H9 (cell line): ENCODE measurements around the gene GBP5. TPM values are rescaled to one million over a fixed set of nuclear protein-coding genes. Genes with fewer than 3 reads are reported as not detected.

Experiments used
- DNase-seq: peaks from one replicate; pipeline ENCODE4 v3.0.0-alpha.2; 2017
- H2AFZ ChIP-seq: one replicate; pipeline ENCODE4 v1.6.1; 2013; ENCODE audit warnings: mild to moderate bottlenecking, low read length, control low read depth, moderate library complexity
- H2AK5ac ChIP-seq: 2 replicates; pipeline ENCODE4 v1.6.1; 2013; ENCODE audit warnings: low read length, control low read depth, mixed read lengths; ENCODE audit not compliant: insufficient read length
- H2BK120ac ChIP-seq: one replicate; pipeline ENCODE4 v1.6.1; 2013; ENCODE audit warnings: low read depth, mild to moderate bottlenecking, low read length, control low read depth, inconsistent platforms; ENCODE audit not compliant: poor library complexity, severe bottlenecking
- H2BK12ac ChIP-seq: 2 replicates; pipeline ENCODE4 v1.6.1; 2013; ENCODE audit warnings: low read length, control low read depth, mixed read lengths, low read depth; ENCODE audit not compliant: insufficient read length
- H2BK15ac ChIP-seq: 2 replicates; pipeline ENCODE4 v1.6.1; 2013; ENCODE audit warnings: low read depth, low read length, control low read depth
- H2BK20ac ChIP-seq: one replicate; pipeline ENCODE4 v1.6.1; 2013; ENCODE audit warnings: low read depth, mild to moderate bottlenecking, low read length, control low read depth, inconsistent platforms; ENCODE audit not compliant: poor library complexity, severe bottlenecking
- H2BK5ac ChIP-seq: 2 replicates; pipeline ENCODE4 v1.6.1; 2013; ENCODE audit warnings: low read length, control low read depth, mixed read lengths; ENCODE audit not compliant: insufficient read length
- H3K14ac ChIP-seq: 2 replicates; pipeline ENCODE4 v1.6.1; 2013; ENCODE audit warnings: low read length, control low read depth; ENCODE audit not compliant: insufficient read depth
- H3K18ac ChIP-seq: 2 replicates; pipeline ENCODE4 v1.6.1; 2013; ENCODE audit warnings: low read depth, mild to moderate bottlenecking, mixed read lengths, low read length, control low read depth; ENCODE audit not compliant: insufficient read length
- H3K23ac ChIP-seq: 2 replicates; pipeline ENCODE4 v1.6.1; 2013; ENCODE audit warnings: low read length, control low read depth, mixed read lengths, low read depth; ENCODE audit not compliant: insufficient read length
- H3K23me2 ChIP-seq: 2 replicates; pipeline ENCODE4 v1.6.1; 2013; ENCODE audit warnings: low read depth, mild to moderate bottlenecking, mixed read lengths, low read length, control low read depth; ENCODE audit not compliant: insufficient read length, poor library complexity, severe bottlenecking
- H3K27ac ChIP-seq: 2 replicates; pipeline ENCODE4 v1.5.1; 2013; ENCODE audit warnings: low read length, control low read depth, mixed read lengths, low read depth; ENCODE audit not compliant: insufficient read length
- H3K27me3 ChIP-seq: 2 replicates; pipeline ENCODE4 v1.6.1; 2013; ENCODE audit warnings: low read length, control low read depth, inconsistent platforms; ENCODE audit not compliant: insufficient read depth
- H3K4ac ChIP-seq: 2 replicates; pipeline ENCODE4 v1.6.1; 2013; ENCODE audit warnings: low read depth, mild to moderate bottlenecking, control low read depth, inconsistent platforms, low read length, moderate library complexity
- H3K4me1 ChIP-seq: 2 replicates; pipeline ENCODE4 v1.6.1; 2013; ENCODE audit warnings: low read length, control low read depth, inconsistent platforms; ENCODE audit not compliant: insufficient read depth
- H3K4me2 ChIP-seq: 2 replicates; pipeline ENCODE4 v1.6.1; 2013; ENCODE audit warnings: low read length, control low read depth, mixed read lengths; ENCODE audit not compliant: insufficient read length, insufficient read depth
- H3K56ac ChIP-seq: 2 replicates; pipeline ENCODE4 v1.6.1; 2013; ENCODE audit warnings: low read depth, mild to moderate bottlenecking, mixed read lengths, low read length, control low read depth; ENCODE audit not compliant: insufficient read length
- H3K79me1 ChIP-seq: 2 replicates; pipeline ENCODE4 v1.6.1; 2013; ENCODE audit warnings: low read depth, mild to moderate bottlenecking, moderate library complexity, low read length, control low read depth, inconsistent platforms; ENCODE audit not compliant: insufficient read depth, poor library complexity, severe bottlenecking
- H3K79me2 ChIP-seq: 2 replicates; pipeline ENCODE4 v1.6.1; 2013; ENCODE audit warnings: low read length, control low read depth, inconsistent platforms; ENCODE audit not compliant: insufficient read depth
- H3K9ac ChIP-seq: 2 replicates; pipeline ENCODE4 v1.6.1; 2013; ENCODE audit warnings: low read length, control low read depth, mixed read lengths; ENCODE audit not compliant: insufficient read length; ENCODE audit errors: extremely low read depth
- H3K9me3 ChIP-seq: one replicate; pipeline ENCODE4 v1.6.1; 2013; ENCODE audit warnings: low read depth, low read length, inconsistent platforms; ENCODE audit not compliant: control insufficient read depth
- H3T11ph ChIP-seq: one replicate; pipeline ENCODE4 v1.6.1; 2013; ENCODE audit warnings: mild to moderate bottlenecking, low read length, control low read depth, inconsistent platforms
- H4K20me1 ChIP-seq: one replicate; pipeline ENCODE4 v1.6.1; 2013; ENCODE audit not compliant: control insufficient read depth, insufficient read length, insufficient read depth
- H4K5ac ChIP-seq: 2 replicates; pipeline ENCODE4 v1.6.1; 2013; ENCODE audit warnings: low read depth, mild to moderate bottlenecking, mixed read lengths, low read length, control low read depth; ENCODE audit not compliant: insufficient read length
- H4K8ac ChIP-seq: replicated peaks from 2 replicates; pipeline ENCODE4 v1.6.1; 2013; ENCODE audit warnings: low read length, control low read depth, mixed read lengths, low read depth; ENCODE audit not compliant: insufficient read length
- H4K91ac ChIP-seq: 2 replicates; pipeline ENCODE4 v1.6.1; 2013; ENCODE audit warnings: low read depth, mild to moderate bottlenecking, moderate library complexity, mixed read lengths, low read length, control low read depth; ENCODE audit not compliant: insufficient read length
- H3K27ac Mint-ChIP-seq, 3 experiments: 2 replicates in 2 of 3; 3 replicates in 1 of 3; pipeline ENCODE4 v1.8.0; 2020 to 2021; ENCODE audit warnings: mixed read lengths in 3 of 3, mild to moderate bottlenecking in 1 of 3, moderate library complexity in 1 of 3
- H3K27me3 Mint-ChIP-seq: 2 replicates; pipeline ENCODE4 v1.8.0; 2021; ENCODE audit warnings: low read depth, mild to moderate bottlenecking, moderate library complexity, mixed read lengths
- H3K36me3 Mint-ChIP-seq, 3 experiments: 2 replicates in 2 of 3; 3 replicates in 1 of 3; pipeline ENCODE4 v1.8.0; 2020 to 2021; ENCODE audit warnings: low read depth in 3 of 3, mixed read lengths in 3 of 3; ENCODE audit not compliant: insufficient read depth in 1 of 3
- H3K4me1 Mint-ChIP-seq, 2 experiments: 2 replicates each; pipeline ENCODE4 v1.8.0; 2020; ENCODE audit warnings: mixed read lengths in 2 of 2
- H3K4me3 Mint-ChIP-seq, 2 experiments: 2 replicates in 1 of 2; 3 replicates in 1 of 2; pipeline ENCODE4 v1.8.0; 2020 to 2021; ENCODE audit warnings: mild to moderate bottlenecking in 2 of 2, mixed read lengths in 2 of 2, moderate library complexity in 1 of 2
- H3K9me3 Mint-ChIP-seq, 2 experiments: 2 replicates in 1 of 2; 3 replicates in 1 of 2; pipeline ENCODE4 v1.8.0; 2020; ENCODE audit warnings: mild to moderate bottlenecking in 2 of 2, mixed read lengths in 2 of 2, moderate library complexity in 1 of 2
- CTCF ChIP-seq: fragments of 200-600 bp; sonication (generic); conservative IDR thresholded peaks from 3 replicates; pipeline ENCODE4 v1.8.0; 2021; ENCODE audit warnings: antibody characterized with exemption, mild to moderate bottlenecking
- WGBS: extraction: QIAGEN DNeasy Blood & Tissue Kit; methylation state at CpG from one replicate; pipeline ENCODE4 v1.1.7; 2013; ENCODE audit warnings: missing lambda C conversion rate, low lambda C conversion rate, mixed read lengths; ENCODE audit not compliant: insufficient read length; ENCODE audit errors: extremely low coverage; 5-methylcytosine and 5-hydroxymethylcytosine counted together
- total RNA-seq: library from RNA; stranded (reverse); gene quantifications from 2 replicates; pipeline ENCODE4 v1.2.1, GENCODE V29; 2021

GBP5 gene
- total RNA-seq, 1 experiment from 2014 or later = not detected

GRCh38 chr1:89260042-89260441, 12.6 kb downstream of the GBP5 start:
- Histone ChIP-seq H3K9ac (no peak overlapping the region), H3K27ac (no peak overlapping the region)
- no peaks in the 10 kb centered on the region for H3K27me3 Mint-ChIP-seq

More at GRCh38 chr1:89260042-89260441, 12.6 kb downstream of the GBP5 start:
- no peak overlapping the region for H2BK120ac ChIP-seq
- no peak overlapping the region for H4K5ac ChIP-seq
- no peak overlapping the region for H2AFZ ChIP-seq
- Mint-ChIP-seq H3K27ac (no peak overlapping the region), H3K4me1 (peaks cover 16 to 20% of the 10 kb centered on the region in 2 experiments), H3K36me3 (no peaks in the 10 kb centered on the region), H3K4me3 (no peak overlapping the region), H3K9me3 (no peaks in the 10 kb centered on the region)
- H4K91ac ChIP-seq = no peak overlapping the region
- no peak overlapping the region for H2BK5ac ChIP-seq
- no peak overlapping the region for H3T11ph ChIP-seq
- no peak overlapping the region for H3K18ac ChIP-seq
- no peaks in the 10 kb centered on the region for H3K79me2 ChIP-seq
- no peak overlapping the region for H3K56ac ChIP-seq
- H3K23ac ChIP-seq = no peak overlapping the region
- H3K23me2 ChIP-seq = no peaks in the 10 kb centered on the region
- H4K20me1 ChIP-seq = no peaks in the 10 kb centered on the region
- H3K14ac ChIP-seq = no peak overlapping the region
- peaks cover 4% of the 10 kb centered on the region; the same call in 1 of the 2 replicates for H3K4me1 ChIP-seq
- H2BK12ac ChIP-seq = no peak overlapping the region
- H2BK20ac ChIP-seq = no peak overlapping the region
- WGBS = no CpG with 5 or more reads among the region's 4 CpGs
- H3K4ac ChIP-seq = no peak overlapping the region
- no peaks in the 10 kb centered on the region for H3K27me3 ChIP-seq
- H3K79me1 ChIP-seq = no peaks in the 10 kb centered on the region
- peak; percentile 29 for DNase-seq
- no peak overlapping the region for H3K4me2 ChIP-seq
- no peak overlapping the region for H2BK15ac ChIP-seq
- no peaks in the 10 kb centered on the region for H3K9me3 ChIP-seq
- H2AK5ac ChIP-seq = no peak overlapping the region
- no peak overlapping the region for H4K8ac ChIP-seq
- no peak for TF ChIP-seq CTCF
